SW 1271 (cell line): ENCODE results near the gene INTS1.
A peak's percentile ranks its signal among the peaks of the same experiment; 100 is the strongest.
"Not testable (repeated sequence)": the region's sequence is repeated elsewhere in the genome, so short reads cannot be mapped to it uniquely, and the experiment has no call there.

ENCODE experiments used
- DNase-seq, 2 experiments: peaks; one replicate each; lab custom pipeline; 2025; lab: John Stamatoyannopoulos, UW

Gene INTS1

DNA sequence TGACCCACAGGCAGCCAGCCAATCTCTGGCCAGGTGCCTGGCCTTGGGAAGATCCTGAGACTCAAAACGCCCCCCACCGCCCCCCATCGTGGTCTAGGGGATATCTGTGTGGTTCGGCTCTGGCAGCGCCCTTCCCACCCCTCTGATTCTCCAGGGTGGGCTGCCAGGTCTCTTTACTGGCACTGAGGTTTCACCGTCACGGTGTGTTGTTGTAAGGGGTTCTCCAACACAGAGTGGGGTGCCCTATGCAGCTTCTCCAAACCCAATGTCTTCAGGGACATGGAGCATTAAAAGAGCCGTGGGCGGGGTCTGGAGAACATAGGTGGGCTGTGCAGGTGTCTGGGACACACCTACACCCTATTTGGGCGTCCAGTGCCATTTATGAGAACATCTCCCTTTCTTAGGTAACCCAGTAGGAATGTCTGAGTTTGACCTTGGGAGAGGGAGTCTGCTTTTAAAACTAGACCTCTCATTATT is 27.8 kb upstream of the INTS1 start:
- DNase-seq: no peak

DNA sequence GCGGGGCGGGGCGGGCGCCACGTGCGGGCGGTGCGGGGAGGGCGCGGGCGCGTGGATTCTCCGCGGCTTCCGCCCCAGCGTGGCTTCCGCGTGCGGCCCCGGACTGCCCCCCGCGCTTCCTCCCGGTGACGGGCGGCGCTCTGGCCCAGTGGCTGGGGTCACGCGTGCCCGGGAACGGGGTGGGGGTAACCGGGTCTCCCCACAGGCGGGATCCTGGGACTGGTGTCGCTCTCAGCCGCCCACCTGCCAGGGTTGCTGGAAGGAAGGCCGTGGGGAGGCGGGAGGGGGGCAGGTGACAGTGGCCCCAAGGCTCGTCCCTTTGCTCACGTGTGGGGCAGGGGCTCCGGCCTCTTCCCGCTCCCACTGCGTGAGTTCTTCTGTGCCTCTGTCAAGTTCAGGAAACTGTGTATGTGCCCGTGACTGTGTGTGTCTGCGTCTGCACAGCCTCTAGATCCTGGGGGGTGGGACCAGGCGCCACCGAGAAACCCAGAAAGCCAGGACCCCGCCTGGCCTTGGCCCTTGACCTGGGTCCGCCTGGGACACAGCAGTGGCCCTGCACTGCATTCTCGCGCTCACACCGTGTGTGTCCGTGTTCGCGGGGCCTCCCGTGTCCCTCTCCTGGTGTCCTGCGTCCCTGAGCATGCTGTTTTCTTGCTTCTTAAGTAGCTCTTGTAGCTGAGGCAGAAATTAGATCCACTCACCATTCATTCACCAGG is 27.2 kb upstream of the INTS1 start:
- DNase-seq: no peak

DNA sequence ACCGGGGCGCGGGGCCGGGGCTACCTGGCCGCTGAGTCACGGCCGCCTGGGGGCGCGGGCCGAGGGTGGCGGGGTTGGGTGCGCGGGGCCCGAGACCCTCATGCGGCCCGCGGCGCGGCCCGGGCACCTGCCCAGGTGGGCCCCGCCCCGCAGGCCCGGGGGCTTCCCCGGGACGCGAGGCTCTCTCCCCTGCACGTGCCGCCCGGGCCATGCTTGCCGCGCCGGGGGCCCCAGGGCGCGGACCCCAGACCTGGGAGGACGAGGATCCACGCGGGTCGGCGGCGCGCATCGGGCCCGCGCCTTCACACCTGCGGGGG is 26.7 kb upstream of the INTS1 start:
- DNase-seq: no peak

- no peak for DNase-seq
Measured at GRCh38 chr7:1529383-1530116, 25.4 kb upstream of the INTS1 start.

DNA sequence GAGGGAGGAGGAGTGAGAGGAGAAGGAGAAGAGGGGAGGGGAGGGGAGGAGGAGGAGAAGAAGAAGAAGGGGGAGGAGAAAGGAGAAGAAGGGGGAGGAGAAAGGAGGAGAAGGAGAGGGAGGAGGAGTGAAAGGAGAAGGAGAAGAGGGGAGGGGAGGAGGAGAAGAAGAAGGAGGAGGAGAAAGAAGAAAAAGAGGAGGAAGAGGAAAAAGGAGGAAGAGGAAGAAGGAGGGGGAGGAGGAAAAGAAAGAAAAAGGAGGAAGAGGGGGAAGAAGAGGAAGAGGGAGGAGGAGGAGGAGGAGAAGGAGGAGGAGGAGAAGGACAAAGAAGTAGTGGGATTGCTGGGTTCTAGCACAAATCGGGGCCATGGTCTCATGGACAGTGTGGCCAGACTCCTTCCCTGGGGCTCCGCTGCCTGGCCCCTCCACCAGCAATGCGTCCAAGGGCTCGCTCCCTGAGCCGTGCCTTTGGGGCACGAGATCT is 22.1 kb upstream of the INTS1 start:
- no peak for DNase-seq

- DNase-seq: no peak
Measured at GRCh38 chr7:1525409-1525808, 21.2 kb upstream of the INTS1 start.

- no peak for DNase-seq
Measured at GRCh38 chr7:1523844-1524243, 19.7 kb upstream of the INTS1 start.

- no peak for DNase-seq
Measured at GRCh38 chr7:1523208-1523607, 19.0 kb upstream of the INTS1 start.

DNA sequence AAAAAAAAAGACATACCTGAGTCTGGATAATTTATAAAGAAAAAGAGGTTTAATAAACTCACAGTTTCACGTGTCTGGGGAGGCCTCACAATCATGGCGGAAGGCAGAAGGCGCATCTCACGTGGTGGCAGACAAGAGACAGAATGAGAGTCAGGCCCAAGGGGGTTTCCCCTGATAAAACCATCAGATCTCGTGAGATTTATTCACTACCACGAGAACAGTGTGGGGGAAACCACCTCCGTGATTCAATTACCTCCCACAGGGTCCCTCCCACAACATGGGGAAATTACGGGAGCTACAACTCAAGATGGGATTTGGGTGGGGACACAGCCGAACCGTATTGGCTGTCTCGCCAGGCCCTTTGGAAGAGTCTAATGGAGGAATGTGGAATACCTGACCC is 17.3 kb upstream of the INTS1 start:
- no peak for DNase-seq

DNA sequence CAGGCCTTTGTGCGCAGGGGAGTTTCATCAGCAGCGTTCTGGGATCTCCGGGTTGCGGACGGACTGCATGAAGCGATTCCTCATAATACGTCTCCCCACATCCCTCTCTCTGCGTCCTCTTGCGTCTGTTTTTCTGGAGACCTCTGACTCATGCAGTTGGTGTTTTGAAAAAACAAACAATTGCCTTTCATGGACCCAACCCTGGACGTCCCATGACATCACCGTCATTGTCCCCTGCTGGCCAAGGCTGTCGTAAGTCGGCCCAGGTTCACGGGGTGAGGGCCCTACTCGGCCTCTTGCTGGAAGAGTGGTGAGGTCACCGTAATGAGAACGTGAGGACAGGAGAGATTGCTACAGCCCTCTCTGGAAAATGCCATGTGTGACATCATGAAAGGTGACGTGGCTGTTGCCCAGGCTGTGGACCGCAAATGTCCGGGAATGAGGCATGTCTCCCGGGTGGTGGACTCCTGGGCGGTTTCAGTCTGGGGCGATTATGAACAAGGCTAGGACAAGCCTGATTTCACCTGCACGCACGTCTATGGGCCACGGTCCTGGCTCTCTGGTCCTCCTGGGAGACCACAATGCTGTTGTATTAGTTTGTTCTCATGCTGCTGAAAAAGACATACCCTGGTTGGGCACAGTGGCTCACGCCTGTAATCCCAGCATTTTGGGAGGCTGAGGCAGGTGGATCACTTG is 16.5 kb upstream of the INTS1 start:
- peak; percentile 79 to 82 for DNase-seq

GRCh38 chr7:1519322-1519922 is 15.2 kb upstream of the INTS1 start:
- not testable (repeated sequence) for DNase-seq

- no peak for DNase-seq
Measured at GRCh38 chr7:1516586-1517251, 12.5 kb upstream of the INTS1 start.

DNA sequence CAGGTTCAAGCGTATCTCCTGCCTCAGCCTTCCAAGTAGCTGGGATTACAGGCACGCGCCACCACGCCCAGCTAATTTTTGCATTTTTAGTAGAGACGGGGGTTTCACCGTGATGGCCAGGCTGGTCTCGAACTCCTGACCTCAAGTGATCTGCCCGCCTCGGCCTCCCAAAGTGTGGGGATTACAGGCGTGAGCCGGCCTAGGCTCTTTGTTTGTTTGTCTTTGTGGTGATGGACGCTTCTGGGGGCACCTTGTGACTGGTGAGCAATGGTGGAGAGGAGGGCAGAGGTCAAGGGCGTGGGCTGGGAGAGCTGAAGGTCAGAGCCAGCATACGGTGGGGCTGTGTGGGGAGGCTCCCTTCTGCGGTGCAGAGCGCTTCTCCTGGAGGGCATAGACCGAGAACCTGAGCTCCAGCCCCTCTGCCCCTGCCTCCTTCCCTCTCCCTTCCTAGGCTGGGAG is 11.3 kb upstream of the INTS1 start:
- DNase-seq: not testable (repeated sequence)

- DNase-seq: no peak
Measured at GRCh38 chr7:1514995-1515401, 10.8 kb upstream of the INTS1 start.

- DNase-seq: no peak
Measured at GRCh38 chr7:1514407-1514806, 10.2 kb upstream of the INTS1 start.

DNA sequence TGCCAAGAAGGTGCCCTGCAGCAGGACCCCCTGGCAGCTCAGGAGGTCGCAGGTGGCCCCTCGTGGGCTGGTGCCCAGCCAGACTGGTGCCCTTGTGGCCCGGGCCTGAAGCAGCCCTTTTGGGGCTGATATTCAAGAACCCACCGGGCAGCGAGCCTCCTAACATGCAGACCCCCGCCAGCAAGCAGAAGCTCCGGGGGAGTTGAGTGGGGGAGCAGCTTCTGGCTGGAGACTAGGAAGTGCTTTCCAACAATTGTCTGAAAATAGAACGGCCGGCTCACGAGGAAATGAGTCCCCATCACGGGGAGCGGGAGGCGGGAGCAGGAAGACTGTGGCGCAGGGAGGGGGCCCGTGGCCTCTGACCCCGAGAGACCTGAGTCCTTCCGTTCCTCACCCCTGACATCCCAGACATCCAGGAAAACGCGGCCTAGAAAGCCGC is 9.5 kb upstream of the INTS1 start:
- no peak for DNase-seq

- DNase-seq: peak in 1 of 2 experiments; percentile 39
Measured at GRCh38 chr7:1512781-1513656, 8.8 kb upstream of the INTS1 start.

DNA sequence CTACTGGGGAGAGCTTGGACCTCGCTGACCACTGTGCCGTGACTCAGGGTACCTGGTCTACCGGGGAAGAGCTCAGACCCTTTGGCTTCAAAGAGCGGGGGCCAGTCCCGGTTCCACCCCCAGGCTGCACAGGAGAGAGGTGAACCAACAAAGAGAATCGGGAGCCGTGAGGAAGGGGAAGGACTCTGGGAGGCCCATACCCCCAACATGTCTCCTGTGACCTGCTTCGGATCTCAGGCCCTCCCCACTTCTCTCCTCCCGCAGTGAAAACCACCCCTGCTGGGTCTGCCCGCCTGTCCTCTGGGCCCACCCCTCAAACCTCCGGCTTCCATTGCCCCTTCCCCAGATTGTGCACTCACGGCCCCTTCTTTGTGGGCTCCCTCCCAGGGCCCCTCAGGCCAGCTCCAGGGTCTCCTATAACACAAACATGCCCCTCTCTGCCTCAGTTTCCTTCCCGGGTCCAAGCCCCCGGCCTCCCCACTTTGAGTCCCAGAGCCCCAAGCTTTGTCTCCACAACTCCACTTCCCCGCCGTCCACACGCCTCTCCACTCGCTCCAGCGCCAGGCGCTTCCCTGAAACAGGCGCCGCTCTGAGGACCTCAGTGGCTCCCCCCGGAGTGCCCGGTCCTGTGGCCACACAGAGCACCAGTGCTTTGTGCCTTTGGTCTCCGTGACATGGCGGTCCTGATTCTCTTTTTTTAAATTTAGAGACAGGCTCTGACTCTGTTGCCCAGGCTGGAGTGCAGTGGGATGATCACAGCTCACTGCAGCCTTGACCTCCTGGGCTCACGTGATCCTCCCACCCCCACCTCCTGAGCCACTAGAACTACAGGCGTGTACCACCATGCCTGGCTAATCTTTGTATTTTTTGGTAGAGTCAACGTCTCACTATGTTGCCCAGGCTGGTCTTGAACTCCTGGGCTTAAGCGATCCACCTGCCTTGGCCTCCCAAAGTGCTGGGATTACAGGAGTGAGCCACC is 7.5 kb upstream of the INTS1 start:
- DNase-seq: no peak

GRCh38 chr7:1510780-1511154 is 6.6 kb upstream of the INTS1 start:
- DNase-seq: no peak

DNA sequence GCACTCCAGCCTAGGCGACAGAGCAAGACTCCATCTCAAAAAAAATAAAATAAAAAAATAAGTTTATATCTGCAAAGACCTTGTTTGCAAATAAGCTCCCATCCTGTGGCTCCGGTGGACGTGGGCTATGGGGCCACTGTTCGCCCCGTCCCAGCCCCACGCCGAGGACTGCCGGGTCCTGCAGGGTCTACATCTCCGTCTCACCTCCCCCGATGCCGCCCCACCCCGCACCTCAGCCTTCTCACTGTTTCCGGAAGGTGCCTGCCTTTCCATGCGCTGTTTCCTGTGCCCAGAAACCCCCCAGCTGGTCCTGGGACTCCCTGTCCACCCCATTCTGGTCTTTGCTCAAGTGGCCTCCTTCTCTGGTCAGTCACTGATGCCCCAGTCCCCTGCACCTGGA is 5.0 kb upstream of the INTS1 start:
- no peak for DNase-seq
